ENCODE results near the gene SKI.

SKI gene

GRCh38 chr1:2194898-2195673 lies 33.0 kb upstream of the SKI start:
- peak; percentile 97 for DNase-seq

DNA sequence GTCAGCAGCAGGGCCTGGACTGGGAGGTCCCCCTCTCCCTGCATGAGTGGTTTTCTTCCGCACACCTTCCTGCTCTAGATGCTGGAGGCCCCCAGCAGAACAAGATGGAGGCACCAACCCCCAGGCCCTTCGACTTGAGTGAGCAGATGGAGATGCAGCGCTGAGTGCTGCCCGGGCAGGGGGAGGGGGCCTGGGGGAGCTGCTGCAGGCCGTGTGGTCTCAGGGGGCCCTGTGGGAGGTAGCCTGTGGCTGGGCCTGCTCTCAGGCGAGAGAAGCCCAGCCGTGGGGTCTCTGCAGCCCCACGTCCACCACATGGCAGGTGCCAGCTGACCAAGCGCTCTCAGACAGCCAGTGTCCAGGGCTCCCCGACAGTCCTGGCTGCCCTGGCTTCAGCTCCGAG lies 32.3 kb upstream of the SKI start:
- no peak for DNase-seq

GRCh38 chr1:2196901-2197638 lies 31.0 kb upstream of the SKI start:
- DNase-seq = no peak

GRCh38 chr1:2197707-2198165 lies 30.4 kb upstream of the SKI start:
- no peak for DNase-seq

- DNase-seq = no peak
These were observed 29.5 kb upstream of the SKI start for GRCh38 chr1:2198571-2198970.

- DNase-seq = peak; percentile 88
These were observed 28.9 kb upstream of the SKI start for GRCh38 chr1:2199042-2199810.

- DNase-seq = no peak
These were observed 27.7 kb upstream of the SKI start for GRCh38 chr1:2200308-2200943.

- DNase-seq = no peak
These were observed 27.1 kb upstream of the SKI start for GRCh38 chr1:2201062-2201461.

- no peak for DNase-seq
These were observed 26.0 kb upstream of the SKI start for GRCh38 chr1:2202008-2202575.

GRCh38 chr1:2202843-2203601 lies 25.1 kb upstream of the SKI start:
- no peak for DNase-seq

- DNase-seq = no peak
These were observed 24.3 kb upstream of the SKI start for GRCh38 chr1:2203671-2204414.

GRCh38 chr1:2204415-2205190 lies 23.5 kb upstream of the SKI start:
- DNase-seq = peak; percentile 84

- peak; percentile 95 for DNase-seq
These were observed 22.7 kb upstream of the SKI start for GRCh38 chr1:2205191-2205952.

DNA sequence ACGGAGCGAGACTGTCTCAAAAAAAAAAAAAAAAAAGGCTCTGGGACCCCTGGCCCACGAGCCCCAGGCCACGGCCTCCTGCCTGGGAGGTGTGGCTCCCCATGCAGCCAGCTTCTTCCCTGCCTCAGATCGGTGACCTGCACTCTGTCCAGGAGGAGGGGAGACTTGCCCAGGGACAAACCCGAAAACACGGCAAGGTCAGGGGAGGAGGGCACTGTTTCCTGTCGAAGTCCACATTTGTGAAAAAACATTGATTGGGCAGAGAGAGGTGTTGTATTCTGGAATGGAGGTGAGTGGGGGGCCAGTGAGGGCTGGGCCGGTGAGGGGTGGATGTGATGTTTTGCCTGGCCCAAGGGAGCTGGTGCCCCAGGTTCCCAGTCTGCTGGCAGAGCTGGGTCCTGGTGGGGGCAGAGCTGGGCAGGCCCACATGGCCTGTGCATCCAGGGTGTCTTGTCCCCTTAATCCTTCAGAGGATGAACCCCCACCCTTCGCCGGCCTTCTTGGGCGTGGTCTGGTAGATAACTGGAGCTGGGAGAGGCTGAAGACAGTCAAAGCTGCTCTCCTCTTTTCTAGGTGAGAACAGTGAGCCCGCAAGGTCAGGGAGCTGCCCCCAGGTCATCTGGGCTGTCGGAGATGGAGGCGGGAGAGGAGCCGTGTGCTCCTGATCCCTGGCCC lies 21.2 kb upstream of the SKI start:
- no peak for DNase-seq

GRCh38 chr1:2208309-2209239 lies 19.5 kb upstream of the SKI start:
- DNase-seq = no peak

DNA sequence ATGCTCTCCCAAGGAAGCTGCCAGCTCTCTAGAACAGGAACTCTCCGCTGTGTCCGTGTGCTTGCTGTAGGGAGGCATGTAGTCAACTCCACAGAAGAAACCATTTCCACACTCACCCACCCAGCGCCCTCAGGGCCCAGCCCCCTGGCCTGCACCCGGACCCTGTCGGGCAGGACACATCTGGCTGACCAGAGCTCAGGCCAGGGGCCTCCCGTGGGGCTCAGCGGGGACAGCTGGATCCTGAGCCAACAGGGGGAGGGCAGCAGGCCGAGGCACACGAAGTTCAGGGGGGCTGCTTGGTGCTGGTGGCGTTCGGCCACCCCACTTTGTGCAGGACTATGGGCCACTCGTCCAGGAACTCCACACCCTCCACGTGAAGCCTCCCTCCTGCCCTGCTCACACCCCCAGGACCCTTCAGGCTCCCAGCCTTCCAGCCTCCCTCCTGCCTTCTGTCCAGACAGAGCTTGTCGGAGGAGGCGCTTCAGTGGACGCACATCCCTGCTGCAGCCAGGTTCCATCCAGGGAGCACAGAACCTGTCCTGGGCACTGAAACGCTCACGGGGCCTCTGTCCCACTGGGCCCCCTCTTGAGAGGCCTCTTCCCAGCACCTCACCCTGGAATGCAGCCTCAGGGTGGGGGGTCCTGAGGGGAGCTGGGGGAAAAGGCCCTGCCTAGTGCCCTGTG lies 18.6 kb upstream of the SKI start:
- DNase-seq = no peak

DNA sequence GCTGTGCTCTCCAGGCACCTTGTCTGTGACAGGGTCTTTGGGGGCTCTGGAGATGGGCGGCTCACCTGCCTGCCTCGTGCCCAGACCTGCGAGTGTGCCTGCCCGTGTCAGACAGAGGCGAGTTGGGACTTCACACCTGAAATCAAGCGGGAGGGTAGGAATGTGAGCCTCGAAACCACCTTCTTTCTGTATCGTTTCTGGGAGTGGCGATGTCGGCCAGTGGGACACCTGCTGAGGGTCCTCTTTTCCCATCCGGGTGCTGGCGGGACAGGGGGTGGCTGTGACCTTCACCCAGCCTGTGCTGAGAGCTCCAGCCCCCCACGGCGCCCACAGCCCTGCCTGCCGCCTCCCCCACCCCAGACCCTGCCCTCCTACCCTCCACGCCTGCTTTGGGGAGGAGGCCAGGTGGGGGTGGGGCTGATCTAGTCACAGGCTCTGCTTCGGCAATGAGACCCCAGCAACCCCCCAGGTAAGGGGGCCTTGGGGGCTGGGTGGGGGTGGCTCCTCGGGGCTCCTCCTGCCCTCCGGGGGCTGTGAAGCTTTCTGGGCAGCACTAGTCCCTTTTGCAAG lies 17.9 kb upstream of the SKI start:
- no peak for DNase-seq

Data from activated CD8-positive, alpha-beta memory T cell treated with anti-CD3 and anti-CD28 coated beads for 24 hours (primary cell).